ENCODE measurements around the gene APEH. TPM values are rescaled to one million over a fixed set of nuclear protein-coding genes. Genes with fewer than 3 reads are reported as not detected.

APEH gene
- total RNA-seq, 2 donors from 2014 or later = 151 to 278 TPM

DNA sequence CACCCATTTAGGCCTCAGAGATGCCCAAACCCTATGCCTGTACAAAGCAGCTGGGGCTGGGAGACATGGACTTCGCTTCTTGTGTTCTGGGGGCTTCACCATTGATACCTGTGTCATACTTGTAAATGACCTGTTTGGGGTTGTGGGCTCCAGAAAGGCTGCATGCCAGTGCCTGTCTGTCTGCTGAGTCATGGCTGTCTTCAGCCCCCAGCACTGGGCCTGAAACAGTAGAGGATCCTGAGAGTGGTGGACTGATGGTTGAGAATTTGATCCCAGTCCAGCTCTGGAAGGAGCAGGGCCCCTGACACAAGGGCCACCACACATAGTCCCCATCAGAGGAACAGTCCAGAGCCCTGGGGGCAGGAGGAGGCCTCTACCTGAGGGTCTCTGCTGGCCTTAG, 24.6 kb upstream of the APEH start:
- H3K27ac ChIP-seq = no peak overlapping the region
- intact Hi-C loops (cut with DNase I) = no loop called here
- no peaks in the 10 kb centered on the region for H3K36me3 ChIP-seq
- H3K4me1 ChIP-seq = no peaks in the 10 kb centered on the region
- no peak for TF ChIP-seq CTCF (IDR thresholded peaks at IDR 0.05)
- DNase-seq = no peak
- peak overlapping the region in 1 of 2 donors; percentile 12 for H3K9ac ChIP-seq (ENCODE audit: low read depth in 2 of 2, low read length in 2 of 2)
- H3K4me3 ChIP-seq = no peak overlapping the region
- no peaks in the 10 kb centered on the region for H3K27me3 ChIP-seq
- H3K9me3 ChIP-seq = no peaks in the 10 kb centered on the region

DNA sequence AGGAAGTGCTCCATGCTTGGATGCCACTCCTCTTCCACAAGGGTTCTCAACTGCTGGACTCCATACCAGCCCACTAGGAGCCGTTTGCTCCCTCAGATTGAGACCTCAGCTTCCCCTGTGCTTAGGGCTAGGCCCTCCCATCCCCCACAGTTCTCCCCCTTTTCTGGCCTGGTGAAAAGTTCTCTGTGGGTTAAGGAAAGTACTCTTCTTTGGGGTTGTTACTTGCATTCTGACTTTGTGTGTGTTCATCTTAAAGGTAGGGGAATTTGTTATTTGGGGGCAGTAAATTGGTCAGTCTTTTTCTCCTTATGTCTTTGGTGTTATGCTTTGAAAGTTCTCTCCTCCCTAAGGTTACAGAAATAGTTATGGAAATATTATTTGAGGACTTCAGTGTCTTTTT, 24.0 kb upstream of the APEH start:
- intact Hi-C loops (cut with DNase I) = no loop called here
- no peaks in the 10 kb centered on the region for H3K9me3 ChIP-seq

GRCh38 chr3:49650637-49651036, 23.5 kb upstream of the APEH start:
- no peak for TF ChIP-seq CTCF (IDR thresholded peaks at IDR 0.05)
- no peaks in the 10 kb centered on the region for H3K27me3 ChIP-seq
- no peak for DNase-seq
- H3K9ac ChIP-seq (ENCODE audit: low read depth in 2 of 2, low read length in 2 of 2) = no peak overlapping the region
- no peaks in the 10 kb centered on the region for H3K9me3 ChIP-seq
- H3K27ac ChIP-seq = no peak overlapping the region
- no peaks in the 10 kb centered on the region for H3K4me1 ChIP-seq
- H3K4me3 ChIP-seq = no peak overlapping the region
- intact Hi-C loops (cut with DNase I) = no loop called here
- H3K36me3 ChIP-seq = no peaks in the 10 kb centered on the region

More for the DNA sequence above, 24.0 kb upstream of the APEH start:
- DNase-seq = no peak
- Histone ChIP-seq H3K27ac (no peak overlapping the region), H3K9ac (ENCODE audit: low read depth in 2 of 2, low read length in 2 of 2) (no peak overlapping the region), H3K27me3 (no peaks in the 10 kb centered on the region), H3K4me3 (no peak overlapping the region), H3K36me3 (no peaks in the 10 kb centered on the region), H3K4me1 (no peaks in the 10 kb centered on the region)
- no peak for TF ChIP-seq CTCF (IDR thresholded peaks at IDR 0.05)

DNA sequence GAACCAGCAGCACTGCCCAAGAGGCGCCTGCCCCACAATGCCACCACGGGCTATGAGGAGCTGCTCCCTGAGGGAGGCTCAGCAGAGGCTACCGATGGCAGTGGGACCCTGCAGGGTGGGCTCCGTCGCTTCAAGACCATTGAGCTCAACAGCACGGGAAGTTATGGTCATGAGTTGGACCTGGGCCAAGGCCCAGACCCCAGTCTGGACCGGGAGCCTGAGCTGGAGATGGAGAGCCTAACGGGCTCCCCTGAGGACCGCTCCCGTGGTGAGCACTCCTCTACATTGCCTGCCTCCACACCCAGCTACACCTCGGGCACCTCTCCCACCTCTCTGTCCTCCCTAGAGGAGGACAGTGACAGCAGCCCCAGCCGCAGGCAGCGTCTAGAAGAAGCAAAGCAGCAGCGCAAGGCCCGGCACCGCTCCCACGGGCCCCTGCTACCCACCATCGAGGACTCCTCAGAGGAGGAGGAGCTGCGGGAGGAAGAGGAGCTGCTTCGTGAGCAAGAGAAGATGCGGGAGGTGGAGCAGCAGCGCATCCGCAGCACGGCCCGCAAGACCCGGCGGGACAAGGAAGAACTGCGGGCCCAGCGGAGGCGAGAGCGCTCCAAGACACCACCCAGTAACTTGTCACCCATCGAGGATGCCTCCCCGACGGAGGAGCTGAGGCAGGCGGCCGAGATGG, 21.8 kb upstream of the APEH start:
- no peak overlapping the region for H3K9ac ChIP-seq (ENCODE audit: low read depth in 2 of 2, low read length in 2 of 2)
- DNase-seq = no peak
- intact Hi-C loops (cut with DNase I) = no loop called here

GRCh38 chr3:49652903-49653415, 21.2 kb upstream of the APEH start:
- Histone ChIP-seq H3K4me1 (no peaks in the 10 kb centered on the region), H3K9me3 (no peaks in the 10 kb centered on the region), H3K9ac (ENCODE audit: low read depth in 2 of 2, low read length in 2 of 2) (no peak overlapping the region), H3K36me3 (no peaks in the 10 kb centered on the region), H3K4me3 (no peak overlapping the region), H3K27me3 (no peaks in the 10 kb centered on the region), H3K27ac (no peak overlapping the region)
- intact Hi-C loops (cut with DNase I) = no loop called here
- TF ChIP-seq CTCF (IDR thresholded peaks at IDR 0.05) = no peak
- no peak for DNase-seq

More for the DNA sequence above, 21.8 kb upstream of the APEH start:
- Histone ChIP-seq H3K27me3 (no peaks in the 10 kb centered on the region), H3K4me1 (no peaks in the 10 kb centered on the region), H3K36me3 (no peaks in the 10 kb centered on the region), H3K27ac (no peak overlapping the region), H3K9me3 (no peaks in the 10 kb centered on the region), H3K4me3 (no peak overlapping the region)
- TF ChIP-seq CTCF (IDR thresholded peaks at IDR 0.05) = no peak
